ENCODE results near the gene SBK2.
"Not testable (repeated sequence)": the region's sequence is repeated elsewhere in the genome, so short reads cannot be mapped to it uniquely, and the experiment has no call there.

Gene SBK2

DNA sequence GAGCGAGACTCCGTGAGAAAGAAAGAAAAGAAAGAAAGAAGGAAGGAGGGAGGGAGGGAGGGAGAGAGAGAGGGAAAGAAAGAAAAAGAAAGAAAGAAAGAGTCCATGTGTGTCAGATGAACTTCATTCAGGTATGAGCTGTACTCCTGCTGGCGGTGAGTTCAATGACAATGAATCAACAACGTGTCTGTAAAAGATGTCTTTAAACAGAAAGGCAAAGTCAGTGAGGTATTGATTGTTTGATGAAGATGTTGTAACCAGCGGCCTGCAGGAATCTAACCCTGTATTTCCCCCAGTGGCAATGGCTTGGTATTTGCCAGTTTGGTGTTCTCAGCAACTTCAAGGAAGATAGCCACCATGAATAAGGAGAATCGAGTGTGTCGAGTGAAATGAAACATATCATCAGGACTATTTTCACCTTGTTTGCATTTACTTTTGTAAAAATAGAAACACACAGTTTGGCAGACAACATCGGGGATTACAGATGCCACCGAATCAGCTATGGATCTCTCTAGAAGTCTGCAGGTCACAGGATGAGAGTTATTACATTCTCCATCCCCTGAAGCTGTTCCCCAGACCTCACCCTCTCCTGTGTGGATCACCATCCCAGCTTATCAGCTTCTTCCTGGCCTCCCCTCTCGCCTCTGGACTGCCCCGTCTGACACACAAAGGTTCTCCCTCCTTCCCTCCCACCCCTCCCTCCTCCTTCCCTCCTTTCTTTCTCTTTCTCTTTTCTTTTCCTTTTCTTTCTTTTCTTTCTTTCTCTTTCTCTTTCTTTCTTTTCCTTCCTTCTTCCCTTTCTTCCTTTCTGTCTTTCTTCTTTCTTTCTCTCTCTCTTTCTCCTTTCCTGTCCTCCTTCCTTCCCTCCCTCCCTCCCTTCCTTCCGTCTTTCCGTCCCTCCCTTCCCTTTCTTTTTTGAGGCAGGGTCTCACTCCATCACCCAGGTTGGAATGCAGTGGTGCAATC lies 16.6 kb upstream of the SBK2 start:
- DNase-seq, result no peak

DNA sequence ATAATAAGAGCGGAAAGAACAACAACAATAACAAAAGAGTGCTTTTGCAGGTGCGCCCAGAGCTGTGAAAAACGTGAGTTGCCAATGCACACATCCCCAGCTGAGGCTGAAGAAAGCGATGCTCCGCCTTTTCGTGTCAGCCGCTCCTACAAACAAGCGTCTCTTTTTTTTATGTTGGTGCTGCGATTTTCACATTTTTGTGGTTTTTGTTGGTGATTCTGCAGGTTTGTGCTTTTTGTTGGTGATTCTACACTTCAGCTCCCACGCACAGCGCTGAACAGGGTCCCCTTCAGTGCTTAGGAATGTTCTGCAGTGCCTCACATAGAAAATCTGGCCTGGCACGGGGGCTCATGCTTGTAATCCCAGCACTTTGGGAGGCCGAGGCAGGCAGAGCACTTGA lies 15.7 kb upstream of the SBK2 start:
- DNase-seq, result no peak

DNA sequence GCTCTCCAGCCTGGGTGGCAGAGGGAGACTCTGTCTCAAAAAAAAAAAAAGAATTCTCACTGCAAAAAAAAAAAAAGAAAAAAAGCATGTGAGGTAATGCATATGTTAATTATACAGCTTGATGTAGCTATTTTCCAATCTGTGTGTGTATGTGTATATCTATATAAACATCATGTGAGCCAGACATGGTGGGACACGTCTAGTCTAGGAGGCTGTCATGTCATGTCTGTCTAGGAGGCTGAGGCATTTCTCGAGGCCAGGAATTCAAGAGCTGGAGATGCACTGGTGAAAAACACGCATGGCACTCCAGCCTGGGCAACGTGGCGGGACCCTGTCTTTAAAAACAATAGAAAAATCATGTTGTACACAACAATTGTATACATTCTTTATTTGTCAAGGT lies 15.3 kb upstream of the SBK2 start:
- DNase-seq, result no peak

DNA sequence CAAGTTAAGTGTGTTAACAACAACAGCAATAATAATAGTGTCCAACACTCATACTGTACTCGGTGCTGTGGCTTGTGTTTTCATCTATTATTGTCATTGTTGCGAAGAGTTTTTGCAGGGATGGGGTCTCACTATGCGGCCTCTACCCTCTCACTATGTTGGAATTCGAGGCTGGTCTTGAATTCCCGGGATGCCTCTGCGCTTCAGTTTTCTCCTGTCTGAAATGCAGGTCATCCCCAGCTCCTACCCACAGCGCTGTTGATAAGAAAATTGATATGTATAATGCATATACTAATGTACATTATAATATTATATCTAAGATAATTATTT lies 13.4 kb upstream of the SBK2 start:
- DNase-seq, result no peak

DNA sequence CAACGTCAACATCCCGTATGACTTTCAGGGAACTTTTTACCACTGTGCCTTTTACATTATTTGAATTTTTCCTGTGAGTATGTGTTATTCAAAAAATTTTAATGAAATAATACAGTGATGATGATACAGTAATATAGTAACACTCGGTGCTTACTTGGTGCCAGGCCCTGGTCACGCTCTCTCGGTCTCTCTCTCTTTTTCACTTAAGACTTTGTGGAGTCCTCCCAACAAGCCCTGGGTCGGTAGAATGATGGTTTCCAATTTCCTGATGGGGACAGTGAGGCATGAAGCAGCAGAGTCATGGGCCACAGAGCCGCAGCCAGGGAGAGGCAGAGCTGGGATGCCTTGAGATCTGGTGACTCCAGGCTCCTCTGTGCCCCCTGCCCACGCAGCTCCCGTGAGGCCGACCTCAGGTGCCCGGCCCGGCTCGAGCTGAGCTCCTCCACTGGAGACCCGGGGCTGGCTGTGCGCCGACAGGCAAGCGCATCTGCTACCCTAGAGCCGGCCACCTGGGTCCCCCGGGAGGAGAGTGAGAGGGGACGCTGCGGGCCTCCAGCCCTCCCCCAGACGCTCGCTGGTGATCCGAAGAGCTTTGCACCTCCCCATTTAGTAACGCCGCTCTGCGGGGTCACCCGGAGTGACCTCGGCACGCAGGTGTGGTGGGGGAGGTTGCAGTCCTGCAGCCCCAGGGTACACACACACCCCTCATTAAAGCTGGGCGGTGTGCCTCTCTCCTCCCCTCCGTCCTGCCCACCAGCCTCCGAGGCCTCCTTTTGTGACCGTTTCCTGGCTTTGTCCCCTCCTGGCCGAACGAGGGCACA lies 12.8 kb upstream of the SBK2 start:
- no peak for DNase-seq

DNA sequence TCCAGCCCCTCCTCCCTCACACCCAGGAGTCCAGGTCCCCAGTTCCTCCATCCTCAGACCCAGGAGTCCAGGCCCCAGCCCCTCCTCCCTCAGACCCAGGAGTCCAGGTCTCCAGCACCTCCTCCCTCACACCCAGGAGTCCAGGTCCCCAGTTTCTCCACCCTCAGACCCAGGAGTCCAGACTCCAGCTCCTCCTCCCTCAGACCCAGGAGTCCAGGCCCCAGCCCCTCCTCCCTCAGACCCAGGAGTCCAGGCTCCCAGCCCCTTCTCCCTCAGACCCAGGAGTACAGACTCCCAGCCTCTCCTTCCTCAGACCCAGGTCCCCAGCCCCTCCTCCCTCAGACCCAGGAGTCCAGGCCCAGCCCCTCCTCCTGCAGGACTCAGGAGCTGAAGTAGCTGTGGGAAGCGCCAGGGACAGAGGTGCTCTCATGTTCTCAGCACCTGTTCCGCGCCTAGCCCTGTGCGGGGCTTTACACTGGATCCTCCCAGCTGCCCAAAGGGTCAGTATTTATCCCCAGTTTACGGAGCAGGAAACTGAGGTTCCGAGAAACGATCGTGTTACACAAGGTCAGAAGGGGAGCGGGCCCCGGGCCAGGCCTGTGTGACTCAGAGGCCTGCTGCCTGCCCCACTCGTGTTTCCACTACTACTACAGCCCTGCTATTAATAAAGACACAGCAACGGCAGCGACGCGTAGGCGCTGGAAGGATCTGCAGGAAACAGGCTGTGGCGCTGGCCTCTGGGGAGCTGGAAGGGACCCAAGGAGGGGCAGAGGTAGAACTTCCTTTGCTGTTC lies 10.1 kb upstream of the SBK2 start:
- no peak for DNase-seq

DNA sequence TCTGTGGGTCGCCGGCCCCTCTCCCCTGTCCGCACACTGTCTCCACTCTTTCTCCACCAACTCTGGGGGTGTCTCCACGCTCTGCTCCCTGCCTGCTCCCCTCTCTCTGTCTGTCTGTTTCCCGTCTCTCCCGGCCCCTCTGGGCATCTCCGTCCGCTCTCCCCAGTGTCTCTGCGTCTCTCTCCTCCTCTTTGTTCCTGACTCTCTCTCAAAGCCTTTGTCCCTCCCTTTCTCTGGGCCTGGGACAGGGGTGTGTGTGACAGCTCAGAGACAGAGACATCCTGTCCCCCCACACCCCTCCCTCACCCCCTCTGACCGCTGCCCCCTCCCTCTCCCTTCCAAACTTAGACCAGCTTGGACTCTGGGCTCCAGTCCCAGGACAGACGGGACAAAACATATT lies 9.1 kb upstream of the SBK2 start:
- DNase-seq, result no peak

DNA sequence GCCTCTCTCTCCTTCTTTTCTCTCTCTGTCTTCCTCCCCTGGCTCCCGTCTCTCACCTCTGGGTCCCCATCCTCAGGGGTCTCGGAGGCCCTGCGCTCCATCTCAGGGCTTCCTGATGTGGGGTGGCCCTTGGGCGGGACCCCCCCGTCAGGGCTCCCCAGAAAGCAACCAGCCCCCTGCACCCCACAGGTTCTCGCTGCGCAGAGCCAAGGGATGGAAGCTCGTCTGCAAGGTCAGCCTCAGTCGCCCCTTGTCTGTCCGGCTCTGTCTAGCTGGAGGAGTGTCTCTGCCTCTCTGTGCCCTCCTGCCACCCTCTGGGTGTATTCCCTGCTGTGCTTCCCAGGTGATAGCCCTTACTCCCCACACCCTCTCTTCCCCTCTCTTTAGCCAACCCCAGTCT lies 8.5 kb upstream of the SBK2 start, which contains the start of gene SBK3:
Gene SBK3, minus strand, starts transcription at position 101 of the 400 bp plus-strand sequence. Its CDS starts 0 bp downstream, at position 101.
- DNase-seq, result no peak

DNA sequence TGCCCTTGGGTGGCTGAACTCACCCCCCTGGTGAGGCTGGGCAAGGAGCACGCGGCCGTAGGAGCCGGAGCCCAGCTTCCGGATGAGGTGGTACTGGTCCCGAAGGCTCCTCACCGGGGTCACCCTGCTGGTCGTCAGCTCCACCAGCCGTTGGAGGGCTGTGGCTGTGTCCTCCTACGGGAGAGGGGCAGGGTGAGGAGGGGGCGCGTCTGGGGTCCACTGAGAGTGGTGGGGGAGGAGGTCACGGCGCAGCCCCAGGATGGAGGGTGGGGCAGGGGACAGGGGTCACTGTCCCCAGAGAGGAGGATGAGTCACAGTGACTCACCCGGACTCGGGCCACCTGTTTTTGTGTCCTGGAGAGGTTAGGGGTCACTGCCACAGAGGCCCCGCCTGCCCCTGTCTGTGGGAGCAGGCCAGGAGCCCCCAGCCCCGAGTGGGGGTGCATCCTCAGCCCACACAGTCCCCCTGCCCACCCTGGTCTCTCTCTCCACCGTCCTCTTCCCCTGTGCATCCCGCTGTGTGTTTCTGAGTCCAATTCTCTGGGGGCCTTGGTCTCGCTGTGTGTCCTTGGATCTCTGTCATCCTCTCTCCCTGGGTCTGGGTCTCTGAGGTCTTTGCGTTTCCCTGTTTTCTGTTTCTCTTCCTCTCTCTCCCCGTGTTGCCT lies 8.0 kb upstream of the SBK2 start:
- DNase-seq, result no peak

DNA sequence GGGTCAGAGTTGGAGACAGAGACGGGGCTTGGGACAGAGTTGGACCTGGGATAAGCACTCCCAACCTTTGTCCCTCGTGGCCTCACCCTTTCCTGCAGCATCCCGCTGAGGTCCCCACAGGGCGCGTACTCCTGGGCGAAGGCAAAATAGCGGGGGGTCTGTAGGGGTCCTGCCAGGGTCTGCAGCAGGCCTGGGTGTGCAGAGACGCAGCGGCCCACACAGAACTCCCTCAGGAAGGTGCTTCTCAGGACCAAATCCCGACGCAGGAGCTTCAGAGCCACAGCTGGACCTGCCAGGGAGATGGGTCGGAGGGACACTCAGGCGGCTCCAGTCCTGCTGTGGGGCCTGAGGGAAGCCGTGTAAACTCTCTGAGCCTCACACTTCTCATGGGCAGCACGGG lies 7.1 kb upstream of the SBK2 start:
- no peak for DNase-seq

DNA sequence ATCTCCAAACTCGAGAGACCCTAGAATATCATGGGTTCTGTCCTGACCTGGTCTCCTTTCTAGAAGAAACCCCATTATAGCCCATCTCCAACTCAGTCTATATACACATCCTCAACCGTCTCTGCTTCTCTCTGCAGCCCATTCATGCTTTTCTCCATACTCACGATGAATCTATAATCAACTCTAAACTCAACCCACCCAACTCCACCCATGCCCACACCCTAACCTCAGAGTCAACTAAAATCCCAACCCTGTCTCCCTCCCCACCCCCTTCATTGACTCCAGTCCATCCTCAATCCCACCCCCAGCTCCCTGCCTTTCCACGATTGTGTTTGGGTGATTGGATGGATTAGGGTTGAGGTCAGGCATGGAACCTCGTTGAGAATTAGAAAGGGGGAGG lies 6.6 kb upstream of the SBK2 start:
- no peak for DNase-seq

DNA sequence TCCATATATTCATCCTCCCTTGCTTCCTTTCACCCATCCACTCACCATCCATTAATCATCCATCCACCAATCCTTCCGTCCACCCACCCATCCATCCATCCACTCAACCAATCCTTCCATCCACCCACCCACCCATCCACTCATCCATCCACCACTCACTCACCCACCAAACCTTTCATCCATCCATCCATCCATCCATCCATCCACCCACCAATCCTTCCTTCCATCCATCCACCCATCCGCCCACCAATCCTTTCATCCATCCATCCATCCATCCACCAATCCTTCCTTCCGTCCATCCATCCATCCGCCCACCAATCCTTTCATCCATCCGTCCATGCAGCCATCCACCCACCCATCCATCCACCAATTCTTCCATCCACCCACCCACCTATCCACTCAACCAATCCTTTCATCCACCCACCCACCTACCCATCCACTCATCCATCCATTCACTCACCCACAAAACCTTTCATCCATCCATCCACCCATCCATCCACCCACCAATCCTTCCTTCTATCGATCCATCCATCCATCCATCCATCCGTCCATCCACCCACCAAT lies 5.4 kb upstream of the SBK2 start:
- no peak for DNase-seq

DNA sequence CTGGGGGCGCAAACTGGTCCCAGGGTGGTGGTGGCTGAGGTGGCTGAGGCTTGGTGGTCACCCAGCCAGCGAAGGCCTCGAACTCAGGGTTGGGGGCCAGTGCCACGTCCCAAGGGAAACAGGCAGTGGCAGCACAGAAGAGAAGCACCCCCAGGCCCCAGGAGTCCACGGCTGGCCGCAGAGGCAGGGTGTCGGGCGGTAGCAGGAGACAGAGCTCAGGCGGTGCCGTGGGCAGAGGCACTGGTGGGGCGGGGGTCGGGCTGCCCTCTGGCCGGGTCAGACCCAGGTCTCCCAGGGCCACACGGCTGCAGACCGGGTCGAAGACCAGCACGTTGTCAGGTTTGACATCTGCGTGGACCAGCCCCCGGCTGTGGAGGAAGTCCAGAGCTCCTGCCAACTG lies 4.2 kb upstream of the SBK2 start:
- no peak for DNase-seq

DNA sequence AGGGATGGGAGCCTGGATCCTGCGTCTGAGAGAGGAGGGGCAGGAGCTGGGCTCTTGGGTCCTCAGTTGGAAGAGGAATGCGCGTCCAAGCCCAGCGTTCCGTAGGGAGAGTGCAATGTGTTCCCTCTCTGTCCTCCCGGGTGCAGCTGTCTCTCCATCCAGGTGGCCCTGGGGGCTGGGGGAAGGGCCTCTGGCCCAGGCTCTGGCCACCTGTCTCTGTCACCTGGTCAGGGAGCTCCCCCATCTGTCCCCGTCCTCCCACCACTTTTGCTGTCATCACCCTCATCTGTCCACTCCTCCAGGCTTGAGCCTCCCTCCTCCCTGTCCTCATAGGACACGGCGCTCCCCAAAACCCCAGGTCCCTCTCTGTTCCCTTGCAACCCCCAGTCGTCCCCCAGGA lies 3.7 kb upstream of the SBK2 start:
- no peak for DNase-seq

DNA sequence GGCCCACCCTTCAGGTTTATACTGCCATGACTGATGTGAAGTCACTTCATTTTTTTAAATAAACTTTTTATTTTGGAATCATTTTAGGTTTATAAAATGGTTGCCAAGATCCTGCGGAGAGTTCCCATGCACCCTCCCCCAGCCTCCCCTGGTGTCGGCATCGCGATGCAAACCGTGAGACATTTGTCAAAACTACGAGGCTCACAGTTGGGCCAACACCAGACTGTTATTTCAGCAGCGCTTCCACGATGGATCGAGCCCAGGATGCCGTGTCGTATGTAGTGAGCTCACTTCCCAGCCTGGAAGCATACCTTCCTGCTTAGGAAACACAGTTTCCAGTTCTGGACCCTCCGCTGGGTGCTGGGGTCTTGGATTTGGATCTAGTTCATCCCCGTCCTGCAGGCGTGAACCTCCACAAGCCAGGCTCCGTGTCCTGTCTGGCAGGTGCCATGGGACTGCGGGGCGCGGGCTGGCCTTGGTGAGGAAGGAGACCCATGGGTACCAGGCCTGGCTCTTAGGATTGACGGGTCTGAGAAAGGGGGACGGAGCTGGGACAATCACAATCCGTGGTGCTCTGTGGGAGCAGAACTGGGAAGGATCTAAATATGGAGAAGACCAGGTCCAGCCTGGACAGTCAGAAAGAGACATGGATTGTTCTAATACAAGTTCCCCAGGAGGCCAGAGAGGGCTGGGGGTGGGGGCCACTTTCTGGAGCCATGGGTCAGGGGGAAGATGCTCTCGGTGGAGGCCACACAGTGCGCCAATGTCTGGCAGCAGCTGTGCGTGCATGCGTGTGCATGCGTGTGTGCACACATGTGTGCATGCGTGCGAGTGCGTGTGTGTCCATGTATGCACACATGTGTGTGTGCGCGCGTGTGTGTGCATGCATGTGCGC lies 2.4 kb upstream of the SBK2 start:
- DNase-seq, result no peak

DNA sequence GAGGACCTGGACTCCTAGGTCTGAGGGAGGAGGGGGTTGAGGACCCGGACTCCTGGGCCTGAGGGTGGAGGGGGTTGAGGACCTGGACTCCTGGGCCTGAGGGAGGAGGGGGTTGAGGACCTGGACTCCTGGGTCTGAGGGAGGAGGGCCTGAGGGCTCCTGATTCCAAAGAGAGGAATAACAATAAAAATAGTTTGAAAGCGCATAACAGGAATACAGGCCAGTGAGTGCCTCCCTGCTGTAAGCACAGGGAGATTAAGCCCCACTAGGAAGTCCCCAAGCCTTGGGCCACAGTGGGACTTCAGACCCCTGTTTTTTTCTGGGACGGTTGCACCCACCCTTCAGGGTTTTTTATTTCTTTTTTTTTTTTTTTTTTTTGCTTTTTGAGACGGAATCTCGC lies 1.2 kb upstream of the SBK2 start:
- DNase-seq, result no peak

DNA sequence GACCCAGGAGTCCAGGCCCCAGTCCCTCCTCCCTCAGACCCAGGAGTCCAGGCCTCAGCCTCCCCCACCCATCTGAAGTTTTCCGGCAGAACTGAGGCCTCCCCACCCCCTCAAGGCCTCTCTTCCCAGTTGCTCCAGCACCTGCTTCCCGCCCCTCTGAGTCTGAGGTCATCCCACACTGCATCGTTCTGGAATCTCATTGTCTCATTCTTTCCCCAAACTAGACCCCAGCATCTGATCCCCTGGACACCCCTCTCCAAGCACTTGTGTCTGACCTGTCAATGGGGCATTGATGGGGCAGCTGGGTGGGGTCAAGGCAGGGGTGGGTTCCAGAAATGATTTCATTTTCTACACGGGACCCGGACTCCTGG lies 793 bp upstream of the SBK2 start:
- DNase-seq, result no peak

DNA sequence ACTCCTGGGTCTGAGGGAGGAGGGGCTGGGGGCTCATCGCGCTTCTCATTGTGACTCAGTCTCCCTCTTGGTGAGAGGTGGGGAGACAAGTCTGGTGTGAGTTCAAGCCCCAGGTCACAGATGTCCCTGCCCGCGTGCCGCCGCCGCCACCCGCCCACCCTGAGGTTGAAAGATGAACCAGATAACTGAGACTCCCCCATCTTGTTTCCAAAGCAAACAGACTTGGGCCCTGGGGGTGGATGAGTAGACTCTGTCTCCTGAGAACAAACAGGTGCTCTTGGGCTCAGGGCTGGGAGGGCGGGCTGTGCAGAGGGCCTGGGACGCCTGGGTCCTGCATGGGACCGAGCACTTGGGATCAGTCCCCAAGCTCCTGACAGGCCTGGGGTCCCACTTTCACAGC lies 567 bp downstream of the SBK2 start:
- no peak for DNase-seq

DNA sequence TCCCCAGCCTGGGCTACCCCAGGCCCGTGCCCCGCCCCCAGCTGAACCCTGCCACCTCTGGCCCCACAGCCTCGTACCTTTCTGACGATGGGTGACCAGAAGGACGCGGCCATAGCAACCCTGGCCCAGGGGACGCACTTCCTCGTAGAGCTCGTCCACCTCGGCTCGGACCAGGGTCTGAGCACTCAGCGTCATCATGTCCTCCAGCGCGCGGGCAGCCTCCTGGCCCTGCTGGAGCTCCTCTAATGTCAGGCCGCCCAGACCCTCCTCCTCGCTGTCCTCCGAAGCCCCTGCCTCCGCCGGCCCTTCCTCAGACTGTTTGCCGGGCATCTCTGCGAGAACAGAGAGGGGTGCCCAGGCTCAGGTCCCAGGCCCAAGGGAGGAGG lies 975 bp downstream of the SBK2 start:
- no peak for DNase-seq

DNA sequence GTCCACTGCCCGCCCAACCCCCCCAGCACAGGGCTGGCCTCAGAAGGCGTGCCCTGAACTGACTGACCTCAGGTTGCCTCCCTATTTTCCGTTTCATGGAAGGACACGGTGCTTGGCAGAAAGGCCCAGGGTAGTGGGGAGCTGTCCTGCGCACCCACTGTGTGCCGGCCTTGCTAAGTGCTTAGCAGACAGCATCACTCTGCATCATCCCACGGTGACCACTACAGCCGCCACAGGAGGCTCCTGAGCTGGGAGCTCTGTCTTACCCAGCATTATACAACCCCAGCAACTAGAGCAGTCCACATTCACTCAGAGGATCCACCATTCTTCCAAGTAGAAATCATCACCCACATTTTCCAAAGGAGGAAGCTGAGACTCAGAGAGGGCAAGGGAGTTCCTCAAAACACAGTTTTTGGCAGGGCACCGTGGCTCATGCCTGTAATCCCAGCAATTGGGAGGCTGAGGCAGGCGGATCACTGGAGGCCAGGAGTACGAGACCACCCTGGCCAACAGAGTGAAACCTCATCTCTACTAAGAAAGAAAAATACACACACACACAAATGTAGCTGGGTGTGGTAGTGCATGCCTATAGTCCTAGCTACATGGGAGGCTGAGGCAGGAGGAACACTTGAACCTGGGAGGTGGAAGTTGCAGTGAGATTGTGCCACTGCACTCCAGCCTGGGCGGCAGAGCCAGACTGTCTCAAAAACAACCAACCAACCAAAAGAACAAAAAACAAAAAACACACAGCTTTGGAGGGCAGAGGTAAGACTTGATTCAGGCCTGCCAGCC lies 1.6 kb downstream of the SBK2 start:
- no peak for DNase-seq

DNA sequence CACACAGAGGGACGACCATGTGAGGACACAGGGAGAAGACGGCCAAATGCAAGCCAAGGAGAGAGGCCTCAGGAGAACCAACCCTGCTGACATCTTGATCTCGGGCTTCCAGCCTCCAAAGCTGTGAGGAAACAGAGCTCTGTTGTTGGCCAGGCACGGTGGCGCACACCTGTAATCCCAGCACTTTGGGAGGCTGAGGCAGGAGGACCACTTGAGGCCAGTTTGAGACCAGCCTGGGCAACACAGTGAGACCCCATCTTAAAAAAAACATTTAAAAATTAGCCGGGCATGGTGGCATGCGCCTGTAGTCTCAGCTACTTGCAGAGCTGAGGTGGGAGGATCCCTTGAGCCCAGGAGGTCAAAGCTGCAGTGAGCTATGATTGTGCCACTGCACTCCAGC lies 2.7 kb downstream of the SBK2 start:
- DNase-seq, result not testable (repeated sequence)
